Thyroid gland (tissue), 4 donors: ENCODE results near the gene FOXS1. TPM values are rescaled to one million over a fixed set of nuclear protein-coding genes. Genes with fewer than 3 reads are reported as not detected.

ENCODE experiments used
- DNase-seq, 2 donors: peaks; one replicate each; pipeline ENCODE4 v3.0.0-alpha.2; 2019
- H3K27ac ChIP-seq, 3 donors: fragments of 200-600 bp; sonication (generic); 1 replicate in 2 of 3; 2 replicates in 1 of 3; pipeline ENCODE4 v1.5.1; 2016 to 2019; ENCODE audit warnings: mild to moderate bottlenecking in 1 of 3, moderate library complexity in 1 of 3
- H3K27me3 ChIP-seq: fragments of 200-600 bp; sonication (generic); one replicate; pipeline ENCODE4 v1.5.1; 2019
- H3K36me3 ChIP-seq, 2 donors: fragments of 200-600 bp; sonication (generic); one replicate each; pipeline ENCODE4 v1.5.1; 2016 to 2019
- H3K4me1 ChIP-seq, 2 donors: fragments of 200-600 bp; sonication (generic); one replicate each; pipeline ENCODE4 v1.5.1; 2017 to 2019
- H3K4me3 ChIP-seq, 3 donors: fragments of 200-600 bp; sonication (generic); replicated peaks in 1 of 3; 1 replicate in 2 of 3; 2 replicates in 1 of 3; pipeline ENCODE4 v1.5.1; 2016; ENCODE audit warnings: mild to moderate bottlenecking in 1 of 3
- H3K9me3 ChIP-seq: fragments of 200-600 bp; sonication (generic); one replicate; pipeline ENCODE4 v1.5.1; 2017
- POLR2A ChIP-seq, 2 donors: fragments of 450-650 bp; IDR thresholded peaks; one replicate each; pipeline ENCODE4 v1.6.1; 2017; ENCODE audit warnings: antibody characterized with exemption in 2 of 2, mild to moderate bottlenecking in 2 of 2, moderate library complexity in 1 of 2
- WGBS, 2 donors: methylation state at CpG; one replicate each; pipeline ENCODE4 v1.1.5; 2017; 5-methylcytosine and 5-hydroxymethylcytosine counted together
- intact Hi-C: fragments of 100-400 bp; cut with DNase I; formaldehyde crosslinking; loops from one replicate; pipeline ENCODE4 v1.15.1; 2023
- small RNA-seq: library from RNA; depleted of rRNA; stranded (forward); fragments of <200 nt; gene quantifications from one replicate; pipeline ENCODE3, GENCODE V24; 2016
- total RNA-seq, 4 donors: library from RNA; depleted of rRNA; stranded (reverse); fragments of >200 nt; gene quantifications; one replicate each; pipeline ENCODE4 v1.2.3, GENCODE V29; 2016
- TF ChIP-seq, protein P1 (sequence below), 6 experiments: fragments of 200-600 bp in 3 of 6; fragments of 450-650 bp in 3 of 6; sonication (generic) in 3 of 6; IDR thresholded peaks; one replicate each; pipeline ENCODE4 v1.5.1; 2016 to 2019; ENCODE audit warnings: antibody characterized with exemption in 6 of 6, mild to moderate bottlenecking in 2 of 6, inconsistent platforms in 1 of 6, moderate library complexity in 1 of 6

FOXS1 gene
- total RNA-seq, 4 donors from 2014 or later: 0.44 to 1.0 TPM; not detected in 2

DNA sequence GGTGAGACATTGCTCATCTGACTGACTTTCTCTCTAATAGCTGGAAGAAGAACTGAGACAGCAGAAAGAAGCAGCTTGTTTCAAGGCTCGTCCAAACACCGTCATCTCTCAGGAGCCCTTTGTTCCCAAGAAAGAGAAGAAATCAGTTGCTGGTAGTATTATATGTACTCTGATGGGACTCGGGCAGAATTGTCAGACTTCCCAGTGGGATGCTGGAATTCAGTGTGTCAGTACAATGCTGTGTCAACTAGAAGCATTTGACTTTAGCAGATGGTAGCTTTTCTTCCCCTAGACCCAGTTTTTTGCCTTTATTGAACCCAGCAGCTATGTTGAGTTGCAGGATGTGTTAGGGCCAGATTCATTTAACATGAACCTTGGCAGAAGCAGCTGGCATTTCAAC, 48.0 kb downstream of the FOXS1 start:
- TF ChIP-seq, protein P1, sequence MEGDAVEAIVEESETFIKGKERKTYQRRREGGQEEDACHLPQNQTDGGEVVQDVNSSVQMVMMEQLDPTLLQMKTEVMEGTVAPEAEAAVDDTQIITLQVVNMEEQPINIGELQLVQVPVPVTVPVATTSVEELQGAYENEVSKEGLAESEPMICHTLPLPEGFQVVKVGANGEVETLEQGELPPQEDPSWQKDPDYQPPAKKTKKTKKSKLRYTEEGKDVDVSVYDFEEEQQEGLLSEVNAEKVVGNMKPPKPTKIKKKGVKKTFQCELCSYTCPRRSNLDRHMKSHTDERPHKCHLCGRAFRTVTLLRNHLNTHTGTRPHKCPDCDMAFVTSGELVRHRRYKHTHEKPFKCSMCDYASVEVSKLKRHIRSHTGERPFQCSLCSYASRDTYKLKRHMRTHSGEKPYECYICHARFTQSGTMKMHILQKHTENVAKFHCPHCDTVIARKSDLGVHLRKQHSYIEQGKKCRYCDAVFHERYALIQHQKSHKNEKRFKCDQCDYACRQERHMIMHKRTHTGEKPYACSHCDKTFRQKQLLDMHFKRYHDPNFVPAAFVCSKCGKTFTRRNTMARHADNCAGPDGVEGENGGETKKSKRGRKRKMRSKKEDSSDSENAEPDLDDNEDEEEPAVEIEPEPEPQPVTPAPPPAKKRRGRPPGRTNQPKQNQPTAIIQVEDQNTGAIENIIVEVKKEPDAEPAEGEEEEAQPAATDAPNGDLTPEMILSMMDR (IDR thresholded peaks at IDR 0.05): no peak
- TF ChIP-seq POLR2A (IDR thresholded peaks at IDR 0.05): no peak

More for the DNA sequence above, 48.0 kb downstream of the FOXS1 start:
- H3K4me3 ChIP-seq: no peak overlapping the region
- intact Hi-C loops: no loop called here
- H3K9me3 ChIP-seq: no peaks in the 10 kb centered on the region
- 87 to 92% methylated on average over 3 of the region's 3 CpGs for WGBS, 2 donors
- no peaks in the 10 kb centered on the region for H3K27me3 ChIP-seq
- no peak overlapping the region for H3K27ac ChIP-seq
- no peaks in the 10 kb centered on the region for H3K36me3 ChIP-seq
- DNase-seq: no peak
- H3K4me1 ChIP-seq: no peaks in the 10 kb centered on the region

Small RNAs within 50 kb of the gene (small RNA-seq; reads per million reads assigned to genes)
- gene AL160175.1: not detected

Other genes with a start within 250 kb of the FOXS1 start
- 1,000 to 10,000 TPM; 1,083 to 1,350 (median 1,205) TPM for gene ID1, start 240.3 kb downstream of the FOXS1 start, total RNA-seq
- 1 to 10 TPM; 1.1 to 4.8 (median 3.4) TPM for gene COX4I2, start 207.7 kb downstream of the FOXS1 start, total RNA-seq
- gene BCL2L1, start 122.7 kb downstream of the FOXS1 start, total RNA-seq: 100 to 1,000 TPM; 110 to 154 (median 125) TPM
- gene TPX2, start 106.3 kb downstream of the FOXS1 start, total RNA-seq: 1 to 10 TPM in 2 of 4 donors, under 1 TPM in 2; 0.39 to 2.0 (median 0.82) TPM
- gene MYLK2, start 26.2 kb downstream of the FOXS1 start, total RNA-seq: under 1 TPM in 2 of 4 donors, not detected in 2; 0.22 to 0.83 TPM
- gene DUSP15, start 24.9 kb upstream of the FOXS1 start, total RNA-seq: 1 to 10 TPM; 5.4 to 9.1 (median 7.0) TPM
- gene TTLL9, start 25.0 kb upstream of the FOXS1 start, total RNA-seq: 1 to 10 TPM in 3 of 4 donors, under 1 TPM in 1; 0.40 to 1.5 (median 1.2) TPM
- 10 to 100 TPM in 2 of 4 donors, 1 to 10 TPM in 2; 7.3 to 14.9 (median 9.2) TPM for gene PDRG1, start 106.4 kb upstream of the FOXS1 start, total RNA-seq
- gene XKR7, start 122.5 kb upstream of the FOXS1 start, total RNA-seq: under 1 TPM in 1 of 4 donors, not detected in 3; 0.10 TPM
- gene CCM2L, start 164.8 kb upstream of the FOXS1 start, total RNA-seq: 10 to 100 TPM in 1 of 4 donors, 1 to 10 TPM in 3; 7.4 to 16.0 (median 9.7) TPM
- gene HCK, start 206.6 kb upstream of the FOXS1 start, total RNA-seq: 1 to 10 TPM; 3.1 to 5.9 (median 4.8) TPM